GM12878 (cell line): ENCODE measurements around the gene DNAJC5G. TPM values are rescaled to one million over a fixed set of nuclear protein-coding genes. Genes with fewer than 3 reads are reported as not detected.

Source experiments
- HDGF ChIP-seq: fragments of 450-650 bp; IDR thresholded peaks from 2 replicates; pipeline ENCODE4 v1.6.1; 2016; ENCODE audit warnings: antibody characterized with exemption
- MYB ChIP-seq: fragments of 150-350 bp; IDR thresholded peaks from 2 replicates; pipeline ENCODE4 v1.6.1; 2014; ENCODE audit warnings: mild to moderate bottlenecking, low read depth, low read length, borderline replicate concordance
- POLR2AphosphoS5 ChIP-seq: IDR thresholded peaks from 2 replicates; pipeline ENCODE4 v1.6.1; 2011; ENCODE audit warnings: mild to moderate bottlenecking, low read length, inconsistent platforms
- ZBED1 ChIP-seq: IDR thresholded peaks from 2 replicates; pipeline ENCODE4 v1.6.1; 2016; ENCODE audit warnings: borderline replicate concordance
- ZBTB11 ChIP-seq: fragments of 450-650 bp; formaldehyde crosslinking; IDR thresholded peaks from 2 replicates; pipeline ENCODE4 v1.5.0; 2022; ENCODE audit warnings: mild to moderate bottlenecking, missing genetic modification characterization
- ZNF274 ChIP-seq: IDR thresholded peaks from one replicate; pipeline ENCODE4 v1.8.0; 2011; ENCODE audit not compliant: insufficient read length, insufficient read depth
- polyA plus RNA-seq, 11 experiments: library from polyadenylated mRNA; depleted of rRNA in 4 of 11; unstranded in 6 of 11; stranded (reverse) in 5 of 11; fragments of >200 nt; fragmentation: Nextera tagmentation in 4 of 11; fragmentation: Illumina TruSeq in 1 of 11; extraction: Ambion mirVana in 4 of 11; extraction: Trizol in 1 of 11; gene quantifications; 1 replicate in 1 of 11; 2 replicates in 10 of 11; pipeline versions ENCODE4 v1.2.1 to v1.2.3, GENCODE V29; 2011 to 2016; ENCODE audit warnings: inconsistent platforms in 2 of 11, missing spikeins in 2 of 11, low read depth in 1 of 11
- total RNA-seq, 4 experiments: library from RNA; depleted of rRNA in 3 of 4; stranded (reverse); fragments of >200 nt in 3 of 4; fragmentation: Illumina TruSeq in 1 of 4; extraction: Trizol in 1 of 4; gene quantifications; 2 replicates each; pipeline versions ENCODE4 v1.2.1 to v1.2.3, GENCODE V29; 2013 to 2021
- TF ChIP-seq, protein P1 (sequence below): IDR thresholded peaks from 2 replicates; pipeline ENCODE4 v1.6.1; 2012; ENCODE audit warnings: low read length, inconsistent platforms
- TF ChIP-seq, protein P2 (sequence below): fragments of 450-650 bp; IDR thresholded peaks from 2 replicates; pipeline ENCODE4 v1.6.1; 2017; ENCODE audit warnings: mild to moderate bottlenecking, low read depth, inconsistent platforms; ENCODE audit not compliant: poor library complexity, severe bottlenecking

DNAJC5G gene
- total and polyA plus RNA-seq, 10 of the 15 experiments (the other 5 are each of a cell fraction or from before 2014, with no cell fraction given), result not detected

- TF ChIP-seq ZBTB11 (no peak), MYB (no peak), POLR2AphosphoS5 (peak; percentile 97), HDGF (0 out of 2 replicates have a peak, but pooled peaks have one; percentile 47), ZNF274 (no peak), ZBED1 (peak; percentile 84; the same call in 1 of the 2 replicates)
- TF ChIP-seq, protein P1, sequence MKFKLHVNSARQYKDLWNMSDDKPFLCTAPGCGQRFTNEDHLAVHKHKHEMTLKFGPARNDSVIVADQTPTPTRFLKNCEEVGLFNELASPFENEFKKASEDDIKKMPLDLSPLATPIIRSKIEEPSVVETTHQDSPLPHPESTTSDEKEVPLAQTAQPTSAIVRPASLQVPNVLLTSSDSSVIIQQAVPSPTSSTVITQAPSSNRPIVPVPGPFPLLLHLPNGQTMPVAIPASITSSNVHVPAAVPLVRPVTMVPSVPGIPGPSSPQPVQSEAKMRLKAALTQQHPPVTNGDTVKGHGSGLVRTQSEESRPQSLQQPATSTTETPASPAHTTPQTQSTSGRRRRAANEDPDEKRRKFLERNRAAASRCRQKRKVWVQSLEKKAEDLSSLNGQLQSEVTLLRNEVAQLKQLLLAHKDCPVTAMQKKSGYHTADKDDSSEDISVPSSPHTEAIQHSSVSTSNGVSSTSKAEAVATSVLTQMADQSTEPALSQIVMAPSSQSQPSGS, result no peak
- TF ChIP-seq, protein P2, sequence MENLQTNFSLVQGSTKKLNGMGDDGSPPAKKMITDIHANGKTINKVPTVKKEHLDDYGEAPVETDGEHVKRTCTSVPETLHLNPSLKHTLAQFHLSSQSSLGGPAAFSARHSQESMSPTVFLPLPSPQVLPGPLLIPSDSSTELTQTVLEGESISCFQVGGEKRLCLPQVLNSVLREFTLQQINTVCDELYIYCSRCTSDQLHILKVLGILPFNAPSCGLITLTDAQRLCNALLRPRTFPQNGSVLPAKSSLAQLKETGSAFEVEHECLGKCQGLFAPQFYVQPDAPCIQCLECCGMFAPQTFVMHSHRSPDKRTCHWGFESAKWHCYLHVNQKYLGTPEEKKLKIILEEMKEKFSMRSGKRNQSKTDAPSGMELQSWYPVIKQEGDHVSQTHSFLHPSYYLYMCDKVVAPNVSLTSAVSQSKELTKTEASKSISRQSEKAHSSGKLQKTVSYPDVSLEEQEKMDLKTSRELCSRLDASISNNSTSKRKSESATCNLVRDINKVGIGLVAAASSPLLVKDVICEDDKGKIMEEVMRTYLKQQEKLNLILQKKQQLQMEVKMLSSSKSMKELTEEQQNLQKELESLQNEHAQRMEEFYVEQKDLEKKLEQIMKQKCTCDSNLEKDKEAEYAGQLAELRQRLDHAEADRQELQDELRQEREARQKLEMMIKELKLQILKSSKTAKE, result no peak
Observed at GRCh38 chr2:27322766-27323595, 47.7 kb downstream of the DNAJC5G start, which contains the start of gene MPV17 (continued).
